Measurements from ENCODE around the gene OR6C75.
"Not testable (repeated sequence)": the region's sequence is repeated elsewhere in the genome, so short reads cannot be mapped to it uniquely, and the experiment has no call there.

Gene OR6C75

GRCh38 chr12:55396326-55396725, 33.6 kb downstream of the OR6C75 start:
- Histone ChIP-seq H3K4me3 (ENCODE audit: extremely low read depth, insufficient read depth, low read length, poor library complexity, severe bottlenecking) (no peak overlapping the region), H3K27ac (ENCODE audit: low read depth, low read length, severe bottlenecking) (no peak overlapping the region), H3K4me1 (ENCODE audit: control insufficient read depth, insufficient read depth, low read length, poor library complexity, severe bottlenecking) (no peaks in the 10 kb centered on the region), H3K9me3 (ENCODE audit: control insufficient read depth, low read length) (no peaks in the 10 kb centered on the region), H3K36me3 (ENCODE audit: control insufficient read depth, insufficient read depth, low read length) (no peaks in the 10 kb centered on the region)
- WGBS, 2 experiments (ENCODE audit: insufficient coverage in 2 of 2) = no CpG with 5 or more reads among the region's 1 CpG

- H3K9me3 ChIP-seq (ENCODE audit: control insufficient read depth, low read length) = no peaks in the 10 kb centered on the region
- H3K4me1 ChIP-seq (ENCODE audit: control insufficient read depth, insufficient read depth, low read length, poor library complexity, severe bottlenecking) = no peaks in the 10 kb centered on the region
- WGBS, 2 experiments (ENCODE audit: insufficient coverage in 2 of 2) = no CpG with 5 or more reads among the region's 1 CpG
- H3K27ac ChIP-seq (ENCODE audit: low read depth, low read length, severe bottlenecking) = no peak within 1 kb of the TSS
- no peak within 1 kb of the TSS for H3K4me3 ChIP-seq (ENCODE audit: extremely low read depth, insufficient read depth, low read length, poor library complexity, severe bottlenecking)
- H3K36me3 ChIP-seq (ENCODE audit: control insufficient read depth, insufficient read depth, low read length) = no peaks in the 10 kb centered on the region
Measured at GRCh38 chr12:55400229-55400628, 37.5 kb downstream of the OR6C75 start, which contains the start of gene OR6C65. OR6C65 (plus strand) TSS chr12:55400529; CDS start chr12:55400529, 0 bp downstream.

DNA sequence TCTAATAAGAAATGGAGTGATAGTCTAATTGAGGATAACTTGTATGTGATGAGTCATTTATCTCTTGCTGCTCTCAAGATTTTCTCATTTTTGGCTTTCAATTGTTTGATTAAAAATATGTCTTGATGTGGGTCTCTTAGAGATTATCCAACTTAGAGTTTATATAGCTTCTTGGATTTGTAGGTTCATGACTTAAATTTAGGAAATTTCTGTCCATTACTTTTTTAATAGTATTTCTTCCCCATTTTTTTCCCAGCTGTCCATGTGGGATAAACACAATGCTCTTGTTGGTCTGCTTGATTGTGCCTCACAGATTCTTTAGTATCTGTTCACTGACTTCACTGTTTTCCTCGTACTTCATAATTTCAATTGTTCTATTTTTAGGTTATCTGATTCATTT, 45.1 kb downstream of the OR6C75 start:
- Histone ChIP-seq H3K4me1 (ENCODE audit: control insufficient read depth, insufficient read depth, low read length, poor library complexity, severe bottlenecking) (no peaks in the 10 kb centered on the region), H3K9me3 (ENCODE audit: control insufficient read depth, low read length) (no peaks in the 10 kb centered on the region), H3K36me3 (ENCODE audit: control insufficient read depth, insufficient read depth, low read length) (no peaks in the 10 kb centered on the region), H3K4me3 (ENCODE audit: extremely low read depth, insufficient read depth, low read length, poor library complexity, severe bottlenecking) (no peak overlapping the region), H3K27ac (ENCODE audit: low read depth, low read length, severe bottlenecking) (no peak overlapping the region)
- no CpG with 5 or more reads among the region's 1 CpG for WGBS, 2 experiments (ENCODE audit: insufficient coverage in 2 of 2)

- H3K4me1 ChIP-seq (ENCODE audit: control insufficient read depth, insufficient read depth, low read length, poor library complexity, severe bottlenecking); H3K4me3 ChIP-seq (ENCODE audit: extremely low read depth, insufficient read depth, low read length, poor library complexity, severe bottlenecking); H3K9me3 ChIP-seq (ENCODE audit: control insufficient read depth, low read length); H3K27ac ChIP-seq (ENCODE audit: low read depth, low read length, severe bottlenecking); H3K36me3 ChIP-seq (ENCODE audit: control insufficient read depth, insufficient read depth, low read length): not testable (repeated sequence)
- WGBS, 2 experiments (ENCODE audit: insufficient coverage in 2 of 2) = 100% methylated on average over 1 of the region's 1 CpG; no CpG with 5 or more reads in 1 of the 2 experiments
Measured at GRCh38 chr12:55409133-55409532, 46.4 kb downstream of the OR6C75 start.

- not testable (repeated sequence) for H3K9me3 ChIP-seq (ENCODE audit: control insufficient read depth, low read length); H3K4me3 ChIP-seq (ENCODE audit: extremely low read depth, insufficient read depth, low read length, poor library complexity, severe bottlenecking); H3K27ac ChIP-seq (ENCODE audit: low read depth, low read length, severe bottlenecking); H3K4me1 ChIP-seq (ENCODE audit: control insufficient read depth, insufficient read depth, low read length, poor library complexity, severe bottlenecking); H3K36me3 ChIP-seq (ENCODE audit: control insufficient read depth, insufficient read depth, low read length)
- 91 to 97% methylated on average over 8 of the region's 15 CpGs for WGBS, 2 experiments (ENCODE audit: insufficient coverage in 2 of 2)
Measured at GRCh38 chr12:55412138-55412537, 49.4 kb downstream of the OR6C75 start.

DNA sequence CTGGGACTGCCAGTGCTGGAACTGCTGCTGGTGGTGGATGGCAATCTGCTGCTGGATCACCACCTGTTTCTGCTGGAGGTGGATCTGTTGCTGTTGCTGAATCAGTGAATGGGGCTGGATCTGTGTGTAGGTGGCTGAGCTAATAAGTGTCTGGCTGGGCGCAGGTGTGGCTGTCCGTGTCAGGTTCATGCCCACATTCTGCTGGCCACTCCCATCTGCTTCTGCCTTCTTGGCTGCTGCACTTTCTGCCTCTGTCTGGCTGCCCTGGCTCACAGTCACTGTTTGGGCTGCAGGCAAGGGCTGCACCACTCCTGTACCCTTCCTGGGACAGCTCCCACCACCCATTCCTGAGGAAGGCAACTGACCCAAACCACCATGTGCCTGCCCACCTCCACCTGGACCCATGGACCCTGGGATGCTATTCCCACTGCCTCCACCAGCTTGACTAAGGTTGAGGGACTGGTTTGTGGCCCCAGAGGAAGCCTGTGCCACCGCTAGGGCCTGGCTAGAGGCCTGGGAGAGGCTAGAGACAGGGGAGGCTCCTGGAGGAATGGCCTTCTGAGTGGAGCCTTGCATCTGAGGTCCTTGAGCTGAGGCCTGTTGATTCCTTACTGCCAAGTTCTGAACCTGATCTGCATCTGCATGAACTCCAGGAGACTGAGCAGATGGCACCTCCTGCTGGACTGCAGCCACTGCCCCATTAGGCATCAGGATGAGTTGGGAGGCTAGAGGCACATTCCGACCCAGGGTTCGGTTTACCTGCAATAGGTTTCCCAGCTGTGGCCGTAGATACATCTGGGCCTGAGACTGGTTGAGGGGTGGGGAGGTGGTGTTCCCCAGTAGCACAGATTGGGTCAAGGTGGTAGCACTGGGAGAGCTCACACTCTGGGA, 51.0 kb downstream of the OR6C75 start:
- WGBS, 2 experiments (ENCODE audit: insufficient coverage in 2 of 2) = 100% methylated on average over 1 of the region's 6 CpGs; no CpG with 5 or more reads in 1 of the 2 experiments
- not testable (repeated sequence) for H3K4me1 ChIP-seq (ENCODE audit: control insufficient read depth, insufficient read depth, low read length, poor library complexity, severe bottlenecking)

GRCh38 chr12:55414396-55414823, 51.6 kb downstream of the OR6C75 start:
- not testable (repeated sequence) for H3K4me1 ChIP-seq (ENCODE audit: control insufficient read depth, insufficient read depth, low read length, poor library complexity, severe bottlenecking); H3K27ac ChIP-seq (ENCODE audit: low read depth, low read length, severe bottlenecking); H3K9me3 ChIP-seq (ENCODE audit: control insufficient read depth, low read length); H3K4me3 ChIP-seq (ENCODE audit: extremely low read depth, insufficient read depth, low read length, poor library complexity, severe bottlenecking); H3K36me3 ChIP-seq (ENCODE audit: control insufficient read depth, insufficient read depth, low read length)
- WGBS, 2 experiments (ENCODE audit: insufficient coverage in 2 of 2) = 71 to 77% methylated on average over 4 to 5 of the region's 11 CpGs

More for the DNA sequence above, 51.0 kb downstream of the OR6C75 start:
- not testable (repeated sequence) for H3K36me3 ChIP-seq (ENCODE audit: control insufficient read depth, insufficient read depth, low read length); H3K27ac ChIP-seq (ENCODE audit: low read depth, low read length, severe bottlenecking); H3K4me3 ChIP-seq (ENCODE audit: extremely low read depth, insufficient read depth, low read length, poor library complexity, severe bottlenecking); H3K9me3 ChIP-seq (ENCODE audit: control insufficient read depth, low read length)

DNA sequence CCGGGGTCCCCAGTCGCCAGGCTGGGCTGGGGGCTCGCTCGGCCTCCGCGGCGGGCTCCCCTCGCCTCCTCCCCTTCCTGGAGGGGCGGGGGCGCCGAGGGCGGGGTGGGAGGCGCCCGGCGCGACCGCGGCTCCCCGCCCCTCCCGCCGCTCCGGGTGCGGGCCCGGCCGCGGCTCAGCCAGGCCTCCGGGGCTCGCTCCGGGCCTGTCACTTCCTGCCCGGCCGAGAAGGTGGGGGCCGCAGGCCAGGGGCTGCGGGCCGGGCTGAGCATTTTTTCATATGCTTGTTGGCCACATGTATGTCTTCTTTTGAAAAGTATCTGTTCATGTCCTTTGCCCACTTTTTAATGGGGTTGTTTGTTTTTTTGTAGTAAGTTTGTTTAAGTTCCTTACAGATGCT, 52.1 kb downstream of the OR6C75 start:
- H3K9me3 ChIP-seq (ENCODE audit: control insufficient read depth, low read length); H3K4me1 ChIP-seq (ENCODE audit: control insufficient read depth, insufficient read depth, low read length, poor library complexity, severe bottlenecking); H3K27ac ChIP-seq (ENCODE audit: low read depth, low read length, severe bottlenecking); H3K4me3 ChIP-seq (ENCODE audit: extremely low read depth, insufficient read depth, low read length, poor library complexity, severe bottlenecking); H3K36me3 ChIP-seq (ENCODE audit: control insufficient read depth, insufficient read depth, low read length): not testable (repeated sequence)
- WGBS, 2 experiments (ENCODE audit: insufficient coverage in 2 of 2) = 60% methylated on average over 2 of the region's 34 CpGs; no CpG with 5 or more reads in 1 of the 2 experiments

DNA sequence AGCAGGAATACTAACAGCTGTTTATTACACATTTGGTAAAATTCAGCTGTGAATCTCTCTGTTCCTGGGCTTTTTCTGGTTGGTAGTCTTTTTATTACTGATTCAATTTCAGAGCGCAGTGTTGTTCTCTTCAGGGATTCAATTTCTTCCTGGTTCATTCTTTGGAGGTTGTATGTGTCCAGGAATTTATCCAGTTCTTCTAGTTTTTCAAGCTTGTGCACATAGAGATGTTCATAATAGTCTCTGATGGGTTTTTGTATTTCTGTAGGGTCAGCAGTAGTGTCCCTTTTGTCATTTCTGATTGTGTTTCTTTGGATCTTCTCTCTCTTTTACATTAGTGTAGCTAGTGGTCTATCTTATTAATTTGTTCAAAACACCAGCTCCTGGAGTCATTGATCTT, 54.2 kb downstream of the OR6C75 start:
- Histone ChIP-seq H3K4me1 (ENCODE audit: control insufficient read depth, insufficient read depth, low read length, poor library complexity, severe bottlenecking) (no peaks in the 10 kb centered on the region), H3K4me3 (ENCODE audit: extremely low read depth, insufficient read depth, low read length, poor library complexity, severe bottlenecking) (no peak overlapping the region), H3K36me3 (ENCODE audit: control insufficient read depth, insufficient read depth, low read length) (no peaks in the 10 kb centered on the region), H3K9me3 (ENCODE audit: control insufficient read depth, low read length) (no peaks in the 10 kb centered on the region), H3K27ac (ENCODE audit: low read depth, low read length, severe bottlenecking) (no peak overlapping the region)
- no CpG with 5 or more reads among the region's 1 CpG for WGBS, 2 experiments (ENCODE audit: insufficient coverage in 2 of 2)

All from mesodermal cell (in vitro differentiated cells).